Measurements from ENCODE around the gene HNRNPUL1. TPM values are rescaled to one million over a fixed set of nuclear protein-coding genes. Genes with fewer than 3 reads are reported as not detected.

HNRNPUL1 gene
- total RNA-seq, 1 experiment from 2014 or later, result 201 TPM

- peaks cover 11 to 29% of the 10 kb centered on the region in 2 experiments; a peak in 3 of 4 replicates for H3K4me1 ChIP-seq (ENCODE audit: control insufficient read depth in 1 of 2, insufficient read depth in 2 of 2, low read length in 2 of 2)
- RAD21 ChIA-PET (ENCODE audit: low non-redundant PET in 1 of 2, low total read pairs in 2 of 2, uncharacterized antibody in 2 of 2, unreplicated experiment in 2 of 2), result interaction anchor here in 1 of 2 experiments (0.7 kb wide), 1 partner anchor 198 kb away, joined by 9 read pairs; no protein-coding TSS in a partner anchor
- intact Hi-C loops (cut with micrococcal nuclease), result no loop called here
- no peaks in the 10 kb centered on the region for H4K20me1 ChIP-seq (ENCODE audit: insufficient read depth)
- POLR2A ChIA-PET, result interaction anchor here (0.6 to 2.1 kb wide), 3 partner anchors 10 to 531 kb away, joined by 3 to 13 read pairs (median 3); partner anchors contain the start of gene B9D2
- no peaks in the 10 kb centered on the region for H3K9me3 ChIP-seq (ENCODE audit: control insufficient read depth in 1 of 2, insufficient read depth in 1 of 2, low read depth in 1 of 2, low read length in 2 of 2)
- H2AFZ ChIP-seq (ENCODE audit: low read depth, low read length, poor library complexity, severe bottlenecking), result no peak within 1 kb of the TSS
- H3K79me2 ChIP-seq (ENCODE audit: insufficient read depth, low read length), result peaks cover 39% of the 10 kb centered on the region
- ATAC-seq (peak; percentile 70), DNase-seq (ENCODE audit: low read depth, low spot score) (peak; percentile 63)
- H3K27me3 ChIP-seq (ENCODE audit: insufficient read depth, low read length), result no peaks in the 10 kb centered on the region
- peak within 1 kb of the TSS; percentile 79 to 87 for H3K4me3 ChIP-seq (replicated peaks in 1 of 2; ENCODE audit: low read depth in 1 of 2, low read length in 2 of 2)
- no peaks in the 10 kb centered on the region for H3K9me2 ChIP-seq (ENCODE audit: insufficient read depth)
- peak within 1 kb of the TSS; percentile 83 for H3K9ac ChIP-seq (ENCODE audit: low read length)
- H3K4me2 ChIP-seq (ENCODE audit: low read length), result peak within 1 kb of the TSS; percentile 95
- no peaks in the 10 kb centered on the region for H3K36me3 ChIP-seq (ENCODE audit: control insufficient read depth in 1 of 2, insufficient read depth in 2 of 2, low read length in 2 of 2)
- CTCF ChIA-PET, result interaction anchor here (1.3 to 5.6 kb wide), 3 partner anchors 11 to 222 kb away, joined by 3 to 54 read pairs (median 4); partner anchors contain the start of genes B9D2 and CEACAM21
- BruUV-seq (replicated peaks), result no TSS peak
- peak within 1 kb of the TSS; percentile 89 for H3K27ac ChIP-seq (ENCODE audit: low read depth, low read length)
- TF ChIP-seq ELF1 (IDR thresholded peaks at IDR 0.05; ENCODE audit: borderline replicate concordance, low read depth), result no peak
- TF ChIP-seq ZNF274 (IDR thresholded peaks at IDR 0.05; ENCODE audit: low read depth, low read length), result no peak
- no peak for TF ChIP-seq JUND (IDR thresholded peaks at IDR 0.05)
- TF ChIP-seq FOSL1 (IDR thresholded peaks at IDR 0.05; ENCODE audit: low read depth), result no peak
- no peak for TF ChIP-seq EZH2 (IDR thresholded peaks at IDR 0.05)
- TF ChIP-seq MAX (IDR thresholded peaks at IDR 0.05), result no peak; the same call in 1 of the 2 replicates
- TF ChIP-seq POLR2A (IDR thresholded peaks at IDR 0.05; ENCODE audit: borderline replicate concordance, extremely low read depth, insufficient read depth, insufficient read length), result no peak
- peak; percentile 95 for TF ChIP-seq EGR1 (IDR thresholded peaks at IDR 0.05; ENCODE audit: low read depth)
- peak; percentile 56 to 88 (median 81); a peak in 5 of 6 replicates for TF ChIP-seq CTCF (IDR thresholded peaks at IDR 0.05 in 2 of 3, conservative IDR thresholded peaks at IDR 0.05 in 1 of 3; ENCODE audit: borderline replicate concordance in 1 of 3, insufficient read depth in 1 of 3, low read depth in 2 of 3, low read length in 2 of 3)
- TF ChIP-seq ATF3 (IDR thresholded peaks at IDR 0.05), result no peak
- TF ChIP-seq SRF (IDR thresholded peaks at IDR 0.05; ENCODE audit: low read depth), result no peak
- TF ChIP-seq RAD21 (IDR thresholded peaks at IDR 0.05; ENCODE audit: low read depth), result no peak
- TF ChIP-seq ZBTB33 (IDR thresholded peaks at IDR 0.05; ENCODE audit: extremely low read depth, insufficient replicate concordance, low read length), result peak; percentile 43
- TF ChIP-seq ZFX (IDR thresholded peaks at IDR 0.05), result no peak
- no peak for TF ChIP-seq YY1 (IDR thresholded peaks at IDR 0.05; ENCODE audit: extremely low read depth, insufficient replicate concordance, low read depth, low read length)
- no peak for TF ChIP-seq REST (IDR thresholded peaks at IDR 0.05; ENCODE audit: low read depth)
- peak; percentile 37 for TF ChIP-seq TCF7L2 (IDR thresholded peaks at IDR 0.05; ENCODE audit: borderline replicate concordance, extremely low read depth, insufficient read depth, insufficient read length)
These were observed 89.5 kb downstream of the HNRNPUL1 start, which contains the start of gene TGFB1 for GRCh38 chr19:41353466-41354342. Gene TGFB1 (minus strand): TSS chr19:41353922. CDS start chr19:41353044, 878 bp downstream.

Measured in HCT116 (cell line).